ENCODE results near the gene PDE9A.

The PDE9A gene

DNA sequence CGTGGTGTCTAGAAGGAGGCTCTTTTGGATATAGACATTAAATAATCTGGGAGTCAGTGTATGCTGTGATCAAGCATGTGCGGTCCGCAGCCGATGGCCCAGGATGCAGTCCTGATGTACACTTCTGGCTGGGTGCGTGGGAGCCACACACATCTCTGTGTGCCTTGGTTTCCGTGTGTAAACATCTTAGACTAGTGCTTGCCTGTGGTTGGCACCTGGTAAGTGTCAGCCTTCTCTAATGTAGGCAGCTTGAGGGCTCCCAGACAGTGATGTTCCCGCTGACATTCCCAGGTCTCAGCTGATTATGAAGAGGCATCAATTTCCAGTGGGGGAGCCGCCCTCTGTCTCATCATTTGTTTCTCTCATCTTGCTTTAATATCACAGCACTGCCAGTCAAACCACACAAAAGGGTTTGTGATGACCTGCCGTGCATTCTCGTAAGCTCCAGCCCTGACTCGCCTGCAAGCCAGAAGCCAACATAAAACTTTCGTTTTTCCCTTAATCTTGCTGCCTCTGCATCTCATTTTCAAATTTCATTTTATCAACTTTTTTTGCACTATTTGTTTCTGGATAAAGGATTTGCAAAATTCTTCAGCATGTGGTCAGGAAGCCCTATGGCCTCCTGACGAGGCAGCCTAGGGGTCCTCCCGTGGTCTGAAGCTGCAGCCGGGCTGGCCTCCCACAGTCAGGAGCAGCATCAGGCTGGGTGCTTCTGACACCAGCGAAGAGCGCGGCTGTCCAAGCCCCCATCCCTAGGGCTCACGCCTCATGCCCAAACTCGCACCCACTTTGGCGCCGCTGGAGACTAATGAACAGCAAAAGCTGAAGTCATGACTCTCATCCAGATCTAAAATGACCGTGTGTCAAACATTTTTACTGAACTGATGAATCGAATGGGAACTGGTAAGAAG is 28.1 kb downstream of the PDE9A start:
- TF ChIP-seq CTCF (IDR thresholded peaks at IDR 0.05; ENCODE audit: extremely low read depth, insufficient read depth, missing control alignments): no peak
- DNase-seq (ENCODE audit: low spot score): no peak
- in situ Hi-C loops (cut with MboI; ENCODE audit: low pct_unique_long_range_greater_than_20kb, low sequenced_read_pairs, unreplicated experiment): no loop called here

DNA sequence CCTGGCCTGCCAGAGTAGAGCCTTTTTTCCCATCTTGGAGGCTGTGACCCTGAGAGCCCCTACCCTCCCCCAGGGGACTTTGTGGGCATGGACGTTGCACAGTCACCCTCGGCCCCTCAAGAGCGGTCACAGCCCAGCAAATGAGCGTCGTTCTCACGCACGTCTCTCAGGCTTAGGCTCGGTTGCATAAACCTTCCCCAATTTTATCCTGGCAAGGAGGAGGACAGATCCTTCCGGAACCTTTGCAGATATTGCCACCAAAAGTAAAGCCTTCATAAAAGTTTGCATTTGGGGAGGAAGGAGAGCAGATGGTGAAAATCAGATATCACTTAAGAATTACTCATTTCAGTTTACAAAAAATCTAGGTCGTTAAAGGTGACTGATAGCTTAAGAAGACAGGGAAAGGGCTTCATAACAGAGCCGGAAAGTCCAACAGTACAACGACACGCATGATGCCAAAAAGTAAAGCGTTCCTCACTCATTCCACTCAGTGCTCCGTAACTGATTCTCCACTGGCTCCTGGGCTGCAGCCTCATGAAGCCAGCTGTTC is 29.3 kb downstream of the PDE9A start:
- TF ChIP-seq CTCF (IDR thresholded peaks at IDR 0.05; ENCODE audit: extremely low read depth, insufficient read depth, missing control alignments): no peak
- no peak for DNase-seq (ENCODE audit: low spot score)
- in situ Hi-C loops (cut with MboI; ENCODE audit: low pct_unique_long_range_greater_than_20kb, low sequenced_read_pairs, unreplicated experiment): no loop called here

DNA sequence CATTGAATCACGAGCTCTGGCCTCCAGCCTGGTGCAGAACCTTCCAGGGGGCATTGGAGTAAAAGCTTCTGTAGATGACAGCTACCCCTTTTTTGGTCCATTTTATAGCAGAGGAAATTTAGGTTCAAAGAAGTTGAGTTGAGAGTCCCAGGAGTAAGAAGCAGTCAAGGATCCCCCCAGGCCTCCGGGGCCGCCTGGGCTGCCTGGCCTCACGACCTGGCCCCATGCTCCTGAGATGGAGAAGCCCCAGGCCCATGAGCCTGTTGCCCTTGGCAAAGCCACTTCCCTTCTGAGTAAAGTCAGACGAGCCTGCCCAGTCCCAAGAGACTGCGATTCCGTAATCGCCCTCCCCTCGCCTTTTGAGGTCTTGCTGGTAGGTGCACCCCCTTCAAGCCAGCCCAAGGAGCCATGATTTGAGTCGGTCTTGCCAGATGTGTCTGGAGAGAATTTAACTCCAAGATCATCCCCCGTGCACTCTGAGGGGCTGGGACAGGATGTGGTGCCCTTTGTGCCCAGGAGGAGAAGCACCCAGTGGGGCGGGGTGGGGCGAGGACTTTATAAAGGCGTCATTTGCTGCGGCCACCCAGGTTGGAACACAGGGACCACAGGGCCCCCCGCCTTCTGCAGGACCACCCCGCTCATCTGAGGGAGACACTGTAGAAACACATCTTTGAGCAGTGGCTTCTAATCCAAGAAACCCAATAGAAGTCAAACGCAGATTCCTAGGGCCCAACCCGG is 30.1 kb downstream of the PDE9A start:
- in situ Hi-C loops (cut with MboI; ENCODE audit: low pct_unique_long_range_greater_than_20kb, low sequenced_read_pairs, unreplicated experiment): no loop called here
- DNase-seq (ENCODE audit: low spot score): no peak
- TF ChIP-seq CTCF (IDR thresholded peaks at IDR 0.05; ENCODE audit: extremely low read depth, insufficient read depth, missing control alignments): no peak

- in situ Hi-C loops (cut with MboI; ENCODE audit: low pct_unique_long_range_greater_than_20kb, low sequenced_read_pairs, unreplicated experiment): no loop called here
- TF ChIP-seq CTCF (IDR thresholded peaks at IDR 0.05; ENCODE audit: extremely low read depth, insufficient read depth, missing control alignments): no peak
- DNase-seq (ENCODE audit: low spot score): no peak
Measured at GRCh38 chr21:42684109-42684916, 30.9 kb downstream of the PDE9A start.

DNA sequence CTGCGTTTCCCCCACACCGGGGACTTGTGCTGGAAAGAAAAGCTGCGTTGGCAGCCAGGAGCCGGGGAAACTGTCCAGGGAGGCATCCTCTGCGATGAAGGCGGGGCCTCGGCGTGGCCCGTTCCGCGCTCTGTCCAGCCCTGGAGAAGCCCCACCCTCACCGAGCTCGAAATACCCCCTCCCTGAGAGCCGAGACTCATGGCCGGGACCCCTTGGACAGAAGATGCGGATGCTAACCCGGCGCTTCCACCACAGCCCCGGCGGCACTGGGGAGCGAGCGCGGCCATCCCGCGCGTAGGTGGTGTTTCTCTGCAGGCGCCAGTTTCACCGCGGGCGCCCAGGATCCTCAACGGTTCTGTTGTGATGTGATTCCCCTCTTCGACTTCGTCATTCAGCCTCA is 31.6 kb downstream of the PDE9A start:
- in situ Hi-C loops (cut with MboI; ENCODE audit: low pct_unique_long_range_greater_than_20kb, low sequenced_read_pairs, unreplicated experiment): no loop called here
- no peak for DNase-seq (ENCODE audit: low spot score)
- no peak for TF ChIP-seq CTCF (IDR thresholded peaks at IDR 0.05; ENCODE audit: extremely low read depth, insufficient read depth, missing control alignments)

GRCh38 chr21:42685954-42686500 is 32.6 kb downstream of the PDE9A start:
- in situ Hi-C loops (cut with MboI; ENCODE audit: low pct_unique_long_range_greater_than_20kb, low sequenced_read_pairs, unreplicated experiment): no loop called here
- no peak for TF ChIP-seq CTCF (IDR thresholded peaks at IDR 0.05; ENCODE audit: extremely low read depth, insufficient read depth, missing control alignments)
- no peak for DNase-seq (ENCODE audit: low spot score)
